Parathyroid adenoma (tissue), 2 donors: ENCODE measurements around the gene SRCAP.

Source experiments
- H2AFZ ChIP-seq: fragments of 300-600 bp; sonication (generic); one replicate; pipeline ENCODE4 v1.7.0; 2017; ENCODE audit warnings: antibody characterized with exemption, mild to moderate bottlenecking
- H3K27ac ChIP-seq: fragments of 300-600 bp; sonication (generic); one replicate; pipeline ENCODE4 v1.7.0; 2017
- H3K27me3 ChIP-seq: fragments of 300-600 bp; sonication (generic); one replicate; pipeline ENCODE4 v1.7.0; 2017; ENCODE audit warnings: low read length; ENCODE audit not compliant: control insufficient read depth, insufficient read depth
- H3K36me3 ChIP-seq: fragments of 300-600 bp; sonication (generic); one replicate; pipeline ENCODE4 v1.7.0; 2017; ENCODE audit warnings: low read length; ENCODE audit not compliant: control insufficient read depth, insufficient read depth
- H3K4me1 ChIP-seq: fragments of 300-600 bp; sonication (generic); one replicate; pipeline ENCODE4 v1.7.0; 2017; ENCODE audit warnings: control low read depth
- H3K4me2 ChIP-seq: fragments of 300-600 bp; sonication (generic); one replicate; pipeline ENCODE4 v1.7.0; 2017; ENCODE audit warnings: low read length
- H3K4me3 ChIP-seq: fragments of 300-600 bp; sonication (generic); one replicate; pipeline ENCODE4 v1.7.0; 2017; ENCODE audit warnings: low read depth, low read length
- H3K79me2 ChIP-seq: fragments of 300-600 bp; sonication (generic); one replicate; pipeline ENCODE4 v1.7.0; 2017; ENCODE audit warnings: control low read depth
- H3K9ac ChIP-seq: fragments of 300-600 bp; sonication (generic); one replicate; pipeline ENCODE4 v1.7.0; 2017; ENCODE audit warnings: mild to moderate bottlenecking
- H3K9me3 ChIP-seq: fragments of 300-600 bp; sonication (generic); one replicate; pipeline ENCODE4 v1.7.0; 2017; ENCODE audit warnings: low read length; ENCODE audit not compliant: control insufficient read depth
- CTCF ChIP-seq: fragments of 300-600 bp; sonication (generic); IDR thresholded peaks from one replicate; pipeline ENCODE4 v1.7.0; 2017; ENCODE audit warnings: antibody characterized with exemption, mild to moderate bottlenecking
- donor health status: primary hyperparathyroidism.

Gene SRCAP

GRCh38 chr16:30731411-30731810, 32.4 kb downstream of the SRCAP start:
- TF ChIP-seq CTCF: no peak
- no peak overlapping the region for H3K27ac ChIP-seq
- no peaks in the 10 kb centered on the region for H3K36me3 ChIP-seq

GRCh38 chr16:30736995-30737793, 38.2 kb downstream of the SRCAP start:
- peaks cover 4% of the 10 kb centered on the region for H3K79me2 ChIP-seq
- no peak overlapping the region for H3K4me3 ChIP-seq
- H3K9me3 ChIP-seq: no peaks in the 10 kb centered on the region
- H3K4me2 ChIP-seq: no peak overlapping the region
- no peak overlapping the region for H2AFZ ChIP-seq
- H3K4me1 ChIP-seq: peaks cover 19% of the 10 kb centered on the region
- no peak overlapping the region for H3K27ac ChIP-seq
- H3K27me3 ChIP-seq: no peaks in the 10 kb centered on the region
- no peak for TF ChIP-seq CTCF
- H3K36me3 ChIP-seq: no peaks in the 10 kb centered on the region
- H3K9ac ChIP-seq: no peak overlapping the region

More at GRCh38 chr16:30731411-30731810, 32.4 kb downstream of the SRCAP start:
- Histone ChIP-seq H3K9ac (no peak overlapping the region), H3K27me3 (no peaks in the 10 kb centered on the region), H3K79me2 (peaks cover 3% of the 10 kb centered on the region), H3K9me3 (no peaks in the 10 kb centered on the region), H3K4me2 (no peak overlapping the region), H2AFZ (no peak overlapping the region), H3K4me3 (no peak overlapping the region), H3K4me1 (no peaks in the 10 kb centered on the region)

GRCh38 chr16:30737794-30738648, 39.0 kb downstream of the SRCAP start:
- H3K36me3 ChIP-seq: no peaks in the 10 kb centered on the region
- H3K4me3 ChIP-seq: no peak overlapping the region
- H3K9ac ChIP-seq: no peak overlapping the region
- peaks cover 19% of the 10 kb centered on the region for H3K4me1 ChIP-seq
- H3K27me3 ChIP-seq: no peaks in the 10 kb centered on the region
- no peak overlapping the region for H3K4me2 ChIP-seq
- TF ChIP-seq CTCF: no peak
- H3K79me2 ChIP-seq: peaks cover 4% of the 10 kb centered on the region
- H3K27ac ChIP-seq: no peak overlapping the region
- H3K9me3 ChIP-seq: no peaks in the 10 kb centered on the region
- H2AFZ ChIP-seq: no peak overlapping the region

GRCh38 chr16:30738984-30739951, 40.3 kb downstream of the SRCAP start:
- no peak overlapping the region for H3K4me3 ChIP-seq
- no peak overlapping the region for H2AFZ ChIP-seq
- peak overlapping the region; percentile 72 for H3K27ac ChIP-seq
- peaks cover 4% of the 10 kb centered on the region for H3K79me2 ChIP-seq
- peaks cover 19% of the 10 kb centered on the region for H3K4me1 ChIP-seq
- H3K4me2 ChIP-seq: no peak overlapping the region
- no peak for TF ChIP-seq CTCF
- H3K27me3 ChIP-seq: no peaks in the 10 kb centered on the region
- no peaks in the 10 kb centered on the region for H3K9me3 ChIP-seq
- H3K36me3 ChIP-seq: no peaks in the 10 kb centered on the region
- H3K9ac ChIP-seq: no peak overlapping the region
